Glutamatergic neuron (in vitro differentiated cells): ENCODE measurements around the gene TNFAIP1. TPM values are rescaled to one million over a fixed set of nuclear protein-coding genes. Genes with fewer than 3 reads are reported as not detected.

Experiments
- DNase-seq: peaks from one replicate; pipeline ENCODE4 v3.0.0; 2022
- H3K27ac Mint-ChIP-seq: one replicate; pipeline ENCODE4 v1.8.0; 2020; ENCODE audit warnings: mild to moderate bottlenecking, mixed read lengths, inconsistent platforms; ENCODE audit not compliant: unreplicated experiment
- H3K27me3 Mint-ChIP-seq: one replicate; pipeline ENCODE4 v1.8.0; 2020; ENCODE audit warnings: mild to moderate bottlenecking, moderate library complexity, mixed read lengths, inconsistent platforms; ENCODE audit not compliant: unreplicated experiment
- H3K36me3 Mint-ChIP-seq: one replicate; pipeline ENCODE4 v1.8.0; 2020; ENCODE audit warnings: mild to moderate bottlenecking, mixed read lengths, inconsistent platforms; ENCODE audit not compliant: unreplicated experiment
- H3K4me1 Mint-ChIP-seq: one replicate; pipeline ENCODE4 v1.8.0; 2020; ENCODE audit warnings: mild to moderate bottlenecking, low read depth, mixed read lengths, inconsistent platforms; ENCODE audit not compliant: unreplicated experiment
- H3K4me3 Mint-ChIP-seq: one replicate; pipeline ENCODE4 v1.8.0; 2020; ENCODE audit warnings: mild to moderate bottlenecking, mixed read lengths, inconsistent platforms; ENCODE audit not compliant: unreplicated experiment
- H3K9me3 Mint-ChIP-seq: one replicate; pipeline ENCODE4 v1.8.0; 2020; ENCODE audit warnings: mild to moderate bottlenecking, moderate library complexity, mixed read lengths, inconsistent platforms; ENCODE audit not compliant: unreplicated experiment
- total RNA-seq: library from RNA; stranded (reverse); fragmentation: NEBNext Ultra II Directional; extraction: Animal tissue kit (Norgen Biotek cat#: 25700); gene quantifications from one replicate; pipeline ENCODE4 v1.2.1, GENCODE V29; 2021; ENCODE audit not compliant: unreplicated experiment
- TF ChIP-seq, protein P1 (sequence below): fragments of 200-600 bp; sonication (generic); IDR thresholded peaks from one replicate; pipeline ENCODE4 v1.5.0; 2021; ENCODE audit not compliant: partially characterized antibody, unreplicated experiment

The TNFAIP1 gene
- total RNA-seq, 1 donor from 2014 or later = 111 TPM

- H3K27ac Mint-ChIP-seq = no peak overlapping the region
- no peak for DNase-seq
- H3K27me3 Mint-ChIP-seq = peaks cover 24% of the 10 kb centered on the region
- H3K9me3 Mint-ChIP-seq = peaks cover 10% of the 10 kb centered on the region
- peaks cover 30% of the 10 kb centered on the region for H3K36me3 Mint-ChIP-seq
- H3K4me1 Mint-ChIP-seq = peaks cover 17% of the 10 kb centered on the region
- H3K4me3 Mint-ChIP-seq = no peak overlapping the region
- TF ChIP-seq, protein P1, sequence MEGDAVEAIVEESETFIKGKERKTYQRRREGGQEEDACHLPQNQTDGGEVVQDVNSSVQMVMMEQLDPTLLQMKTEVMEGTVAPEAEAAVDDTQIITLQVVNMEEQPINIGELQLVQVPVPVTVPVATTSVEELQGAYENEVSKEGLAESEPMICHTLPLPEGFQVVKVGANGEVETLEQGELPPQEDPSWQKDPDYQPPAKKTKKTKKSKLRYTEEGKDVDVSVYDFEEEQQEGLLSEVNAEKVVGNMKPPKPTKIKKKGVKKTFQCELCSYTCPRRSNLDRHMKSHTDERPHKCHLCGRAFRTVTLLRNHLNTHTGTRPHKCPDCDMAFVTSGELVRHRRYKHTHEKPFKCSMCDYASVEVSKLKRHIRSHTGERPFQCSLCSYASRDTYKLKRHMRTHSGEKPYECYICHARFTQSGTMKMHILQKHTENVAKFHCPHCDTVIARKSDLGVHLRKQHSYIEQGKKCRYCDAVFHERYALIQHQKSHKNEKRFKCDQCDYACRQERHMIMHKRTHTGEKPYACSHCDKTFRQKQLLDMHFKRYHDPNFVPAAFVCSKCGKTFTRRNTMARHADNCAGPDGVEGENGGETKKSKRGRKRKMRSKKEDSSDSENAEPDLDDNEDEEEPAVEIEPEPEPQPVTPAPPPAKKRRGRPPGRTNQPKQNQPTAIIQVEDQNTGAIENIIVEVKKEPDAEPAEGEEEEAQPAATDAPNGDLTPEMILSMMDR = no peak
Measured at GRCh38 chr17:28385037-28385400, 49.5 kb downstream of the TNFAIP1 start.

- H3K4me1 Mint-ChIP-seq = peaks cover 13% of the 10 kb centered on the region
- peaks cover 9% of the 10 kb centered on the region for H3K9me3 Mint-ChIP-seq
- H3K36me3 Mint-ChIP-seq = peaks cover 30% of the 10 kb centered on the region
- TF ChIP-seq, protein P1 = no peak
- no peak for DNase-seq
- no peak overlapping the region for H3K4me3 Mint-ChIP-seq
- peaks cover 21% of the 10 kb centered on the region for H3K27me3 Mint-ChIP-seq
- H3K27ac Mint-ChIP-seq = no peak overlapping the region
Measured at GRCh38 chr17:28385406-28385805, 49.8 kb downstream of the TNFAIP1 start.

DNA sequence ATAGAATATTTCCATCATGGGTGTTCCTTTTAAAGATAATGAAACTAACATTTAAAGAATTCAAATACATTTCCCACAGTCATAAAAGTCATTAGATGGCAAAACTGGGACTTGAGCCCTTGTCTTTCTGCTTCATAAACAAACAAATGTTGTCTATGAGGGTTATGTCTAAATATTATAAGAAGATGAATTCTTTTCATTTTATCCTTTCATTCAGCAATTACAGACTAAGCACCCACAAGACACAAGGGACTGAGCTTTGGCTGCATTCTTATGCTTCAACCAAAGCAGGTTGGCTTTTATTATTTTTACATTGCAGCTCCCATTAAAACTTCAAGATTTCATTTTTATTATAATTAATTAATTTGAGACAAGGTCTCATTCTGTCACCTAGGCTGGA lies 50.8 kb downstream of the TNFAIP1 start:
- peaks cover 7% of the 10 kb centered on the region for H3K4me1 Mint-ChIP-seq
- peaks cover 32% of the 10 kb centered on the region for H3K36me3 Mint-ChIP-seq
- no peak for DNase-seq
- no peak overlapping the region for H3K4me3 Mint-ChIP-seq
- peaks cover 19% of the 10 kb centered on the region for H3K27me3 Mint-ChIP-seq
- TF ChIP-seq, protein P1 = no peak
- H3K9me3 Mint-ChIP-seq = peaks cover 9% of the 10 kb centered on the region
- H3K27ac Mint-ChIP-seq = no peak overlapping the region

DNA sequence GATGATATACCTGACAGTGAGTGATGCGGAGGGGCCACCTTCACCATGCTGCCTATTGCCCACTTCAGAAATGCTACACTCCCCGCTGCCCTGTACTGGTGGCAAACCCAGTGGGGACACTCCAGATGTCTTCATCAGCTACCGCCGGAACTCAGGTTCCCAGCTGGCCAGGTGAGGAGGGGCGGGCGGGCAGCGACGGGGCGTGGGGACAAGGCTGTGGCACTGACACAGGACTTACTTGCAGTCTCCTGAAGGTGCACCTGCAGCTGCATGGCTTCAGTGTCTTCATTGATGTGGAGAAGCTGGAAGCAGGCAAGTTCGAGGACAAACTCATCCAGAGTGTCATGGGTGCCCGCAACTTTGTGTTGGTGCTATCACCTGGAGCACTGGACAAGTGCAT lies 52.5 kb downstream of the TNFAIP1 start:
- peaks cover 5% of the 10 kb centered on the region for H3K4me1 Mint-ChIP-seq
- H3K4me3 Mint-ChIP-seq = no peak overlapping the region
- peaks cover 28% of the 10 kb centered on the region for H3K36me3 Mint-ChIP-seq
- peaks cover 14% of the 10 kb centered on the region for H3K27me3 Mint-ChIP-seq
- no peak for DNase-seq
- TF ChIP-seq, protein P1 = no peak
- no peak overlapping the region for H3K27ac Mint-ChIP-seq
- peaks cover 3% of the 10 kb centered on the region for H3K9me3 Mint-ChIP-seq

GRCh38 chr17:28390141-28390540 lies 54.6 kb downstream of the TNFAIP1 start:
- H3K4me3 Mint-ChIP-seq = no peak overlapping the region
- H3K36me3 Mint-ChIP-seq = peaks cover 27% of the 10 kb centered on the region
- no peaks in the 10 kb centered on the region for H3K4me1 Mint-ChIP-seq
- no peaks in the 10 kb centered on the region for H3K9me3 Mint-ChIP-seq
- no peak overlapping the region for H3K27ac Mint-ChIP-seq
- H3K27me3 Mint-ChIP-seq = peaks cover 3% of the 10 kb centered on the region
- TF ChIP-seq, protein P1 = no peak
- DNase-seq = no peak
